HL-60/S4 (cell line): ENCODE results near the gene DKKL1.

ENCODE experiments used
- in situ Hi-C: fragments of 300-500 bp; cut with MboI; formaldehyde crosslinking; loops from 2 replicates; pipeline ENCODE4 v1.14.3; 2022; ENCODE audit warnings: low sequenced_read_pairs

DKKL1 gene

GRCh38 chr19:49391581-49392399, 28.1 kb downstream of the DKKL1 start:
- in situ Hi-C loops: loop anchor here (5.0 kb wide), 1 partner anchor 36 kb away; the partner anchor contains the start of gene GFY

- in situ Hi-C loops: loop anchor here (5.0 kb wide), 1 partner anchor 33 kb away; the partner anchor contains the start of gene GFY
Measured at GRCh38 chr19:49393881-49394280, 30.2 kb downstream of the DKKL1 start.

GRCh38 chr19:49395581-49396407, 32.1 kb downstream of the DKKL1 start:
- in situ Hi-C loops: no loop called here

- in situ Hi-C loops: no loop called here
Measured at GRCh38 chr19:49396738-49397505, 33.2 kb downstream of the DKKL1 start.

- in situ Hi-C loops: no loop called here
Measured at GRCh38 chr19:49398001-49398615, 34.4 kb downstream of the DKKL1 start.

GRCh38 chr19:49398931-49399330, 35.3 kb downstream of the DKKL1 start:
- in situ Hi-C loops: no loop called here

- in situ Hi-C loops: no loop called here
Measured at GRCh38 chr19:49400029-49400428, 36.4 kb downstream of the DKKL1 start.

- in situ Hi-C loops: no loop called here
Measured at GRCh38 chr19:49403404-49404187, 39.9 kb downstream of the DKKL1 start.

GRCh38 chr19:49407079-49407478, 43.4 kb downstream of the DKKL1 start:
- in situ Hi-C loops: no loop called here

GRCh38 chr19:49407482-49408015, 43.9 kb downstream of the DKKL1 start:
- in situ Hi-C loops: no loop called here

GRCh38 chr19:49408816-49409440, 45.3 kb downstream of the DKKL1 start:
- in situ Hi-C loops: no loop called here

- in situ Hi-C loops: no loop called here
Measured at GRCh38 chr19:49409441-49410029, 45.9 kb downstream of the DKKL1 start.

GRCh38 chr19:49411681-49412326, 48.1 kb downstream of the DKKL1 start:
- in situ Hi-C loops: no loop called here

GRCh38 chr19:49413348-49413747, 49.7 kb downstream of the DKKL1 start:
- in situ Hi-C loops: no loop called here

GRCh38 chr19:49414256-49414655, 50.6 kb downstream of the DKKL1 start:
- in situ Hi-C loops: no loop called here

GRCh38 chr19:49415102-49415809, 51.6 kb downstream of the DKKL1 start:
- in situ Hi-C loops: no loop called here

GRCh38 chr19:49415810-49416200, 52.1 kb downstream of the DKKL1 start:
- in situ Hi-C loops: no loop called here

- in situ Hi-C loops: no loop called here
Measured at GRCh38 chr19:49417088-49417487, 53.4 kb downstream of the DKKL1 start.
